Iris pigment epithelial cell (primary cell): ENCODE results near the gene MAB21L2.

Experiments used
- DNase-seq: peaks from one replicate; pipeline ENCODE4 v3.0.0-alpha.2; 2011; ENCODE audit warnings: low read depth

The MAB21L2 gene

DNA sequence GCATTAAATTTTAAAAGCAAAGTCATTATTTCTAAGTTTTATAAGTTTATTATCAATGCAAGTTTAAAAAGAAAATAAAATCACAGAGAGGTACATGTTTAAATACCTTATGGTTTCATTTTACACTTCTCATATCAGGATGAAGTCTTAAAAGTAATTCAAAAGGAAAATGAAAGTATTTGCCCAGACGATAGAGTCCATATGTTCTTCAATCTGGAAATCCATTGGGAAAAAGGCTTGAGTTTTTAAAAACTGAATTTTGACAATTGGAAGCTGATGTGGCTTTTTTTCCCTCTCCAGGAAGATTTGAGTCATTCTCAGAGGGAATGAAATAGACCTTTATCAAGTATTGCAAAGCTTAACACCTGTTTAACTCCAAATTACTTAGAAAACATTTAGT, 37.1 kb downstream of the MAB21L2 start:
- DNase-seq = no peak

DNA sequence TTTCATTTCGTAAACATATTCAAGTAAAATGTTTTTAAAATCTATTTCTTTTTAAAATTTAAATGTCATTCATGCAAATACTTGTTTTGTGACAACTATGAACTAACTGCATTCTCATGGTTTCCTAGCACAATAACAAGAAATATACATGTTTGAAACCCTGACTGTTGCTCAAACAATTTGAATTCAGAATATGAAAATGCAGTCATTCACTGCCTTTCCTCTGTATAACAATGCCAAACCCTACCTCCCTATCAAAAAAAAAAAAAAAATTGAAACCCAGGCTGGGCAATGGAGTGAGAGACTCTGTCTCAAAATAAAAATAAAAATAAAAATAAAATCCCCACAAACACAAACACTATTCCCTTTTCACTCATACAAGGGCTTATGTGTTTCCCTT, 42.1 kb downstream of the MAB21L2 start:
- DNase-seq = no peak

DNA sequence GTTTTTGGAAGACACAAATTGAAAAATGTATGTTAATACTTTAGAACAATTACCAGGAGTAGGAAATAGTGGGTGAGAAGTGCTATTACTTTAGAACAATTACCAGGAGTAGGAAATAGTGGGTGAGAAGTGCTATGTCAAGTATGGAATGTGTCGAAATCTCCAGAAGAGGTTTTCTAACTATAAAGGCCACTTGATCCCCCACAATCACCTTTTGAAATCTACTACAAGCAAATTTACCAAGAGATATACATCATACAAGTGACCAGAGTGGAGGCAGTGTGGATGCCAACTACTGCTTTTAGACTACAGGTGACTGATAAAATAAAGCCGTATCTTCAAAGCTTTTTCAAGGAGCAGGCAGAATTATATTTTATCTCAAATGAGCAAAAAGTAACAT, 43.1 kb downstream of the MAB21L2 start:
- no peak for DNase-seq

DNA sequence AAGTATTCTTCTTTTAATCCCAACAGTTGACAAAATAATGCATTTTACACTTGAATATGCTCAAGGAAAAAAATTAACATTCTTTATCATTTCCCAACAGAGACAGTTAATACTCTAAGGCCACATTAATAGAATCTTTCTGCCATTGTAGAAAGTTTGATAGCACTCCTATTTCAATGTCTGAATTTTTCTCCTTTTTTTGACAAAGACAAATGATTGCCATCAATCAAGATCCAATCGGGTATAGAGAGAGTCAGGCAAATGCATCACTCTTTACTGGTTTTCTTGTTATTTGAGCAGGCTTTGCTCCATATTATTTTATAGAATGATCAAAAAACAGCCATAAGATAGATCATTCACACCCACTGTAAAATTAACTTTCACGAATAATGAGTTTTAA, 46.1 kb downstream of the MAB21L2 start:
- no peak for DNase-seq

DNA sequence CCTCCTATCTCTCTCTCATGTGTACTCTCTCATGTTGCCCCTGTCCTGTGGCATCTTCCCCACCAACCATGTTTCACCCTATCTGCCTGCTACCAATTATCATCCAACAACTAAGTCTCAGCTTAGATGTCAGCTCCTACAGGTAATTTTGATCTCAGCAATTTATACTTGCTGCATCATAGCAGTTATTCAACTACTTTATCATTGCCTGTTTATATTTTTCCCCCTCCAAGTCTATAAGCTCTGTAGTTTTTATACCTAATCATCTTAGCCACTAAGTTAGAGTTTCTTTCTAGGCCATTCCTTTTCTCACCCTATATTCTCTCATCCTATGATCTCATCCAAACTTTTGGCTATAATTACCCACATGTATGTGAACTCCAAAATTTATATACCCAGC, 50.7 kb downstream of the MAB21L2 start:
- no peak for DNase-seq
